NCI-H526 (cell line): ENCODE measurements around the gene ADCY5.

Experiments
- DNase-seq, 2 experiments: peaks; one replicate each; lab custom pipeline; 2025; lab: John Stamatoyannopoulos, UW

The ADCY5 gene

DNA sequence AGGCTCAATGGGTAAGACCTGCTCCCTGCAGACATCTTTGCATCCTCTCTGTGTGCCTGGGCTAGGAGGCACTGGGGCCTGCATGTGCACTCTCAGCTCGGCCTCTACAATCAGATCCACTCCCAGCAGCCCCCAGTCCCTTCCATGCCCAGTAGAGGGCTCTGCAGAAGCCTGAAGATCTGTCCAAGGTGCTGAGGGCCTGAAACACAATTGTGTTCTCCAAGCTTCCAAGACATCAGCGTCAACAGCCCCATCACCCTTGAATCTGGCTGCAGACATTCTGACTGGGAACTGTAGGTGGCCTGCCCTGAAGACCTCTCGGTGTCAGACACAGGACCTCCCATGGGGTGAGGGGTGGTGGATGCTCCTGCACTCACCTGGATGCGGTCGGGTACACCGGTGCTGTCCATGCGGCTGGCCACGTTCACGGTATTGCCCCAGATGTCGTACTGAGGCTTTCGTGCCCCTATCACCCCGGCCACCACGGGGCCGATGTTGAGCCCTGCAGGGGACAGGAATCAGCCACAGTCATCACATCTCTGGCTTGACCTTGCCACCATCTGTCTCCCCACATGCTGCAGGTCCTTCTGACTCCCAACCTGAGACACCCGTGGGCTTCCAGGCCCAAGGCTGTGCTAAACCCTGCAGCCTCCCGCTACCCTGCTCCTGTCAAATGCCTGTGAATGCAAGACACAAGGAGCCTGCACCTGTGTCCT, 162.4 kb downstream of the ADCY5 start:
- DNase-seq = peak in 1 of 2 experiments; percentile 53

GRCh38 chr3:123285931-123286307, 163.0 kb downstream of the ADCY5 start:
- DNase-seq = no peak

DNA sequence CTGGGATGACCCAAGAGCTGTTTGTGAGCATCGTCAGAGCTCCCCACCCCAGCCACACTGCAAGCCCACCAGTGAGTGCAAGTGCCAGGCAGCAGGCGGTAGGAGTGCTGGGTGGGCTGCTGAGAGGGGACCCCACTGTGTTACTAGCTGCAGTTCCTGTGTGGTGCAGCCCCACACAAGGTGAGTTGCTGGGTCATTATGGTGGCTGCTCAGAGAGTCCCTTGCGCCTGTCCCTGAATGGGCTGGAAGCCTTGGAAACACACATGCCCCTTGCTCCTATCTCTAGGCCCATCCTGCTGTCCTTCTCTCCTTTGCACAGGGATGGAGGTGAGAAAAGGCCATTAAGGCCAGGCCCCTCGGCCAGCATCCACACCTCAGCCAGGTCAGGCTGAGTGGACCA, 163.4 kb downstream of the ADCY5 start:
- DNase-seq = no peak

- no peak for DNase-seq
Observed at GRCh38 chr3:123285066-123285465, 163.8 kb downstream of the ADCY5 start.

DNA sequence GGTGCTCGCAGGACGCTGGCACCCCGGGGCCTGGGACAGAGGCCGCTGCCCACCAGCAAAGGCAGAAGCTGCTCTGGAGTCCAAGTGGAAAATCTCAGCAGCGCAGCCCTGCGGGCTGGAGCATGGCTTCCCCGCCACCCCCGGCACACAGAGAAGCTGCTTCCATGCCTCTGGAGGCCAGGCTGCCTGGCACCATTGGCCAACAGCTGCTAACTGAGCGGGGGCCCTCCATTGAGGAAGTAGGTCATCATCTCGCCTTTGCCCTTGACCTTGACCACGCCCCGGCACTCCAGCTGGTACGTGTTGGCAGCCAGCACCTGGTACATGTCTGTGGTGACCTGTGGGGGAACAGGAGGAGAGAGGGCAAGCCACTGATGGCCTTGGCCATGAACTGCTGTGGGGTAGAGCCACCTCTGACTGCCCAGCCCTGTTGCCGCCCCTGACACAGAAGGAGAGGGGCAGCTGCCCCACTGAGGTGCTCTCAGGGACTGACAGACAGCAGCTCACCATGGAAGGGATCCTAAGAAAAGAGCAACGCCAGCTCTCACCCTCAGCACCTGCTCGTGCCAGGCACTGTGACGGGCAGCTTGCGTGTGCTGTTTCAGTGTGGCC, 164.4 kb downstream of the ADCY5 start:
- DNase-seq = no peak

DNA sequence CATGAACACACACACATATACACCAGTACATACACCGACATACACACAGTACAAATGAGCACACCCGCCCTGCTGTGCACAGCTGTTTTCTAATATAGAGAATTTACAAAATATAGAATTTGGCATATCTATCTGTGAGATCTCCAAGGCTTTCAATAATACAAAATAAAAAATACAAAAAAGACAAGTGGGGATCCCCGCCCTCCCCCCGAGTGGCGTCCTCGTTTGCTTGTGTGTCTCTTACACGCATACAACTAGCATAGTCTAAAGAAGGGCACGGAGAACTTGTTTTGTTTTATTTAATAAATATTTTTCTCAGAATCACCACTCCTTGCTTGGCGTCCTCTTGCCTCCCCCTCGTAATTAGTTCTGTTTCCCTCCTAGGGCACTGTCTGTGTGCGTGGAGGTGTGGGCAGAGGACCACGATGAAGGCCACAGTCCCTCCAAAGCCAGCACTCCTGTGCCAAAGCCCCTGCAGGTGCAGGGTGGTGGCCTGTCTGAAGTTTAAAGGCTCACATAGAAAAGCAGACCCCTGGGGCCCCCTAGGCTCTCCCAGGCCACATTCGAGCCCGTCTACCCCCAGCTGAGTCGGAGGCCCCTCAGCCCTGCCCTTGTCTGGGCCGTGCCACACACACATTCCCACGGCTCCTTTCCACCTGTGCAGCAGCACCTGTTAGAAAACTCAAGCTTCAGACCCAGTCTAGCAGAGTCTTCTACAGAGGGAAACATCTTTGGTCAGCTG, 165.1 kb downstream of the ADCY5 start:
- DNase-seq = no peak

GRCh38 chr3:123283074-123283473, 165.8 kb downstream of the ADCY5 start:
- DNase-seq = no peak

DNA sequence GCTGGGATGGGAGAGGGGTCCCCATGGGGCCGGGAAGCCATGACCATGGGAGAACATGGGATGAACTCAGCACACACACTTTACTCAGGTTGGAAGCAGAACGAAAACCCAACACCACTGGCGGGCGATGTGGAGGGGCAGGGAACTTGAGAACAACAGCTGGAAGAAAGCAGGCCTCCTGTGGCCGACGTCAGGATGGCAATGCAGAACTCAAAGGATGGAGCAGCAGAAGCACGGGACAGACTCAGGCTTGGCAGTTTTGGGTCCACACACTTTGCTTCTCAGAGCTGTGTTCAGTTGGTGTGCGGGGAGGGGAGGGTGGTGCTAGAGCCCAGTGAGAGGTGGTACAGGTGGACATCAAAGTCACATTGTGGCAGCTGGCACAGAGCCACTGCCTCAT, 166.4 kb downstream of the ADCY5 start:
- no peak for DNase-seq

- no peak for DNase-seq
Observed at GRCh38 chr3:123281929-123282328, 167.0 kb downstream of the ADCY5 start.

DNA sequence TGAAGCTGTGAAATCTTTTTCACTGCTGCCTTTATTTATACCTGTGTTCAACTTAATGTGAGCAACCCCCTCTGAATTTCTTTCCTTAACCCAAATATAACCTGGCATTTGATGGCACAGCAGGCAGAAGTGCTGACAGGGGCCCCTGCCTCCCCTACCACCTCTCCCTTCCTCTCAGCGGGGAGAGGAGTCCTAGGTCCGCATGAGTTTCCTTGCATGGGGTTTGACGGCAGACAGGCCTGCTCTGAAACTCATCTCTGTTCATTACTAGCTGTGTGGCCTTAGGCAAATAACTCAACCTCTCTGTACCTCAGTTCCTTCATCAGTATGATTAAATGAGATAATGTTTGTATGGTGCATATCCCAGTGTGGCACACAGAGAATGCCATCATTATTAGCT, 167.5 kb downstream of the ADCY5 start:
- DNase-seq = no peak

- no peak for DNase-seq
Observed at GRCh38 chr3:123279121-123279520, 169.8 kb downstream of the ADCY5 start.

- no peak for DNase-seq
Observed at GRCh38 chr3:123278446-123278845, 170.4 kb downstream of the ADCY5 start.

- no peak for DNase-seq
Observed at GRCh38 chr3:123277106-123277505, 171.8 kb downstream of the ADCY5 start.

DNA sequence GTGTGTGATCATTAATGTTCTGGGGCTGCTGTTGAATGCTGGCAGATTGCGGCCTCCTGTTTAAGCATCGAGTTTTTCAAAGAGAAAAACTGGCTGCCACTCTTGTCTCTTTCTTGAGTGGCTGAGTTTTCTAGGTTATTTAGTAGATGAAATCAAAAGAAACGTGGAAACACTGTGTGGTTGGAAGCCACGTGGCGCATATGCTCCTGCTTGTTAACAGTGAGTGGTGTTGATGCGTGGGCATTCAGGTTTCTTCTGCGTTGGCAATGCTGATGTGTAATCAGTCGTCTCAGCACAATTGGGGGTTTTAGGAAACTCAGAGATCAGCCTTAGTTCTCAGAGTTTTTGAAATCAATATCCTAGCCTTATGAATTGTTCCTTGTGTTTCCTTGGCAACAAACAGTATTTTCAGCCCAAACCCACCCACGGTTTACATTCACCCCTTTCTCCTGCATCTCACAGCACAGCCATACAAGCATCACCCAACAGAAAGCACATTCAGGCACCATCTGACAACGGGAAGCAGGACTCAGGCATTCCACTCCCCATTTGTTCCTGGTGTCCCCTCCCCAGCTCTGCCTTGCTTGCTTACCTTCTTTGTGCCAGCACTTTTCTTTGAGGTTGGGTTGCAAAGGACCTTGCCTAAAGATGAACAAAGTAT, 172.4 kb downstream of the ADCY5 start:
- no peak for DNase-seq

DNA sequence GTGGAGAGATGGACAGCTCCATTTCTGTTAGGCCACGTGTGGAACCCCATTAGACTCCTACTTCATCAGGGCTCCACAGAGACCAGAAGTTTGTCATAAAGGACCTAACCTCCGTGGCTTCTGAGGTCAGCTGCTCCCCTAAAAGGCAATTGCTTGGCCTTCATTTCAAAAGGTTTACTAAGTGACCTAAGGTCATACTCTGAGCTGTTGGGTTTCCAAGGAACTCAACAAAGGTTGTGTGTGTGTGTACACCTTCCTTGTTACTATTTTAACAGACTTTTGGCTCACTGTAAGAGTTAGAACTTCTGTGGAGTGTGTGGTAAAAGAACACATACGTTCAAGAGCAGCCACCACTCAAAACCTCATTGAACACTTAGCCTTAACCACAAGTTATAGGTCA, 173.2 kb downstream of the ADCY5 start:
- no peak for DNase-seq

- DNase-seq = no peak
Observed at GRCh38 chr3:123272547-123272946, 176.3 kb downstream of the ADCY5 start.

- no peak for DNase-seq
Observed at GRCh38 chr3:123271466-123272159, 177.3 kb downstream of the ADCY5 start.

- DNase-seq = peak in 1 of 2 experiments; percentile 18
Observed at GRCh38 chr3:123270818-123271217, 178.1 kb downstream of the ADCY5 start.

DNA sequence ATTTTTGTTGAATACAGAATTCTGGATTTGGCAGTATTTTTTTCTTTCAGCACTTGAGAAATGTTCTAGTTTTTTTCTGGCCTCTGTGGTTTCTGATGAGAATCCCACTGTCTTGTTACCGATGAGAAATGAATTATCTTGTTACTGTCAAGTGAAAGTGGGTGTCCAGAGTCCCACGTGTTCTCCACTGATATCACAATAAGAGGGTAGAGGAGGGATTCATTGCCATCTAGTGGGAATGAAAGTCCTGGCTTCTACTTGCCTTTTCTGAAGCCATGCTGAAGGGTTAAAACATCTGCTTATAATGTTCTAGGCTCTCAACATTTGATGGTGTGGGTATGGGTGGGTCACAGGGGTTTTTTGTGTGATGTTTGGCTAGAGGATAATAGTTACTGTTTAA, 181.1 kb downstream of the ADCY5 start:
- peak in 1 of 2 experiments; percentile 4 for DNase-seq

DNA sequence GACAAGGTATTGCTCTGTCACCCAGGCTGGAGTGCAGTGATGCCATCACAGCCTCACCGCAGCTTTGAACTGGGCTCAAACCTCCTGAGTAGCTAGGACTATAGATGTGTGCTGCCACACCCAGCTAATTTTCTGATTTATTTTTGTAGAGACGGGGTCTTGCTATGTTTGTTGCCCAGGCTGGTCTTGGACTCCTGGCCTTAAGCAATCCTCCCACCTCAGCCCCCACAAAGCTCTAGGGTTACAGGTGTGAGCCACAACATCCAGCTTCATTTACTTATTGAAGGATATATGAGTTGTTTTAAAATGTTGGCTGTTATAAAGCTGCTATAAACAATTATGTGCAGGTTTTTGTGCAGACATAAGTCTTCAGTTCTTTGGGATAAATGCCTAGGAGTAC, 184.9 kb downstream of the ADCY5 start:
- DNase-seq = no peak

- DNase-seq = no peak
Observed at GRCh38 chr3:123262868-123263267, 186.0 kb downstream of the ADCY5 start.

DNA sequence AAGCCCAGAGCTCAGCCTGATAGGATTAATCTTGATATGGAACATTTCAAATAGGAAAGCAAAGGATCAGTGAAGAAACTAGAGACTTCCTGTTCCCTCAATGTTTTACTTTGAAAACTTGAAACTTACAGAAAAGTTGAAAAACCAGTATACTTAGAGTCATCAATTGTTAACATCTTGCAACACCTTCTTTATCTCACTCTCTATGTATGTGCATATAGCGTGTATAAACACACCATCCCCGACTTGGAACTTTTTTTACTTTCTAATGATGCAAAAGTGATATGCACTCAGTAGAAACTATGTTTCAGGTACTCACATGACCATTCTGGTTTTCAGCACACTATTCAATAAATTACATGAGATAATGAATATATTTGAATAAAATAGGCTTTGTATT, 186.7 kb downstream of the ADCY5 start:
- no peak for DNase-seq
